ENCODE data around the gene SORCS2.

- no peak for TF ChIP-seq POLR2A (IDR thresholded peaks at IDR 0.05; ENCODE audit: low read depth, low read length)
- TF ChIP-seq RAD21 (IDR thresholded peaks at IDR 0.05; ENCODE audit: low read length): no peak
- TF ChIP-seq CTCF (conservative IDR thresholded peaks at IDR 0.05; ENCODE audit: low read depth, low read length): no peak
- TF ChIP-seq CEBPB (IDR thresholded peaks at IDR 0.05; ENCODE audit: low read depth, low read length): no peak
- TF ChIP-seq MXI1 (IDR thresholded peaks at IDR 0.05; ENCODE audit: borderline replicate concordance, low read depth, low read length): no peak
- TF ChIP-seq BHLHE40 (IDR thresholded peaks at IDR 0.05; ENCODE audit: low read depth, low read length): no peak
- no peak for TF ChIP-seq SMC3 (IDR thresholded peaks at IDR 0.05; ENCODE audit: low read depth, low read length)
- no peak for TF ChIP-seq ELK1 (IDR thresholded peaks at IDR 0.05; ENCODE audit: borderline replicate concordance, low read depth, low read length)
- no peak for TF ChIP-seq CHD1 (IDR thresholded peaks at IDR 0.05; ENCODE audit: low read depth, low read length)
- no peak for TF ChIP-seq MAFK (IDR thresholded peaks at IDR 0.05; ENCODE audit: low read depth, low read length)
- no peak for TF ChIP-seq USF2 (IDR thresholded peaks at IDR 0.05; ENCODE audit: low read depth, low read length)
These were observed 555.2 kb downstream of the SORCS2 start for GRCh38 chr4:7747566-7747965.
